Stimulated activated CD4-positive, alpha-beta T cell treated with anti-CD3 and anti-CD28 coated beads, Interleukin-2, amount 100 ng/mL, for 4 hours (primary cell): ENCODE measurements around the gene CDC27.
"Not testable (repeated sequence)": the region's sequence is repeated elsewhere in the genome, so short reads cannot be mapped to it uniquely, and the experiment has no call there.

Experiments used
- DNase-seq: peaks from one replicate; pipeline ENCODE4 v3.0.0-alpha.2; 2020; ENCODE audit warnings: low read depth

Gene CDC27

GRCh38 chr17:47192554-47192953 lies 3.5 kb upstream of the CDC27 start:
- no peak for DNase-seq

DNA sequence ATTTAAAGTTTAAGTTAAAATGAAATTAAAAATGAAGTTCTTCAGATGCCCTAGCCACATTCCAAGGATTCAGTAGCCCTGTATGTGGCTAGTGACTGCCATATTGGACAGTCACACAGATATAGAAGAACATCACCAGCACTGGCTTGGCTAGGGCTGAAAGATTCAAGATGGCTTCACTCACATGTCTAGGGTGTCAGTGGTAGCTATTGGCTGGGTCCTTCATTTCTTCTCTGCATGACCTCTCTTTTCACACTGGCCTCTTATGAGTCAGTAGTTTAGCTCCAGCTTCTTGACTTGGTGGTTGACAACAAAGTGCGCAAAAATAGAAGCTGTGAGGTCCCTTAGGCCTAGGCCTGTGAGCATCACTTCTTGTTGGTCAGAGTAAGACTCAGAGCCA lies 1.7 kb upstream of the CDC27 start:
- DNase-seq, result no peak

DNA sequence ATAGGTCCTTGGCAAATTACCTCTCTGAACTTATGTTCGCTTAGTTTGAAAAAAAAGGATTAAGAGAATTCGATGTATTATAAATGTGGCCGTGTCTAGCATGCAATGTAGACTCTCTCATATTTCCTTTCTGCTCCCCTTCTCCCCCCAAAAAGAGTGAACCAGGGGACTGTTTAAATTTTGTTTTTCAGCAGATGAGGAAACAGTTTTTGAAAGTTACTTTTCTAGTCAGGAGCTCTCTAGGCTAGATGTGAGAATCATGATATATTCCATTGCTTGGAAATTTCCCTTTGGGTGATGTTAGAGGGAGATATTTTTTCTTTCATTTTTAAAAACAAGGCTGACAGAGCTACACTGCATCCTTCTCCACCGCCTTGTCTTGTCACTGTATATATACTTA lies 1.1 kb upstream of the CDC27 start:
- DNase-seq, result no peak

- DNase-seq, result no peak
These were observed 690 bp upstream of the CDC27 start for GRCh38 chr17:47189732-47190237.

DNA sequence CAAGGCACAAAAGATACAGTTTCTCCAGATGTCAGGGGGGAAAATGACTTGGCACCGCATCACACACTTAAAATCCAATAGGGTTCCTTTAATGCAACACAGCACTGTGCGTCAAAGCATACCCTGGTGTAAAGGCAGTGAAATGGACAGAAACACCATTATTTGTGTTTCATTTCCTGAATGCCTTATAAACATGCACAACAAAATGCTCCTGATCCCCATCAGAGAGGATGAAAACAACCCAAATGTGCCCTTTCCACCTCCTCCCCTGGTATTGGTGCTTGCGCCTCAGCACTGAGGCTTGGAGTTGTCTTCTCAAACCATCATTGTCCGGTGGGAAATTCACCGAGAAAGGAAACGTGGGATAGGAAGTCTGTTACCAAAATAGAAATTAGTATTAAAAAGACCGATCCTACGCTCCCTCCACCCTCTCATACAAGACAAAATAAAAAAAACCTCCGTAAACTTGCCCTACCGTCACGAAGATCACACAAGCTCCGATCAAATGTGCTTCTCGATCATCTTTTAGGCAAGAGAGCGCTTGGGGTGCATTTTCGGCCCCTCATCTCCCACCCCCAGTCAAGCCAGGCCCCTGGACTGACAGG lies 722 bp downstream of the CDC27 start:
- no peak for DNase-seq

GRCh38 chr17:47184681-47185080 lies 4.4 kb downstream of the CDC27 start:
- no peak for DNase-seq

- DNase-seq, result not testable (repeated sequence)
These were observed 8.1 kb downstream of the CDC27 start for GRCh38 chr17:47180988-47181387.

- DNase-seq, result no peak
These were observed 8.8 kb downstream of the CDC27 start for GRCh38 chr17:47180337-47180736.

DNA sequence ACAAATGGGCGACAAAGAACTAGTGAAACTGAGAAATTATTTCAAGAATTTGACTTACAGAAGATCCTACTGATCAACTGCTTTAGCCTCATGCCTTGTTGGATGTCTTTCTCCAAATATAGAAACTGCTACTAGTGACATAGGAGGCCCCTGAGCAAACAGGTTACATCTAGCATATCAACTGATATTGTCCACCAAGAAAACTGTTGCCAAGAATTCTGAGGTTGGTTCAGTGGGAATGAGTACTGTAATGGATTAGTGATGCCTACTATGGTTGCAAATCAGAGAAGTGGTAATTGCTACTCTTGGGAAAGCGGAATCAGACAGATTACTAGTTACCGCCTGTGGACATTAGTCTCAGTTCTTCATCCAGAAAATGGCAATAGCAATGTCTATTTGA lies 10.0 kb downstream of the CDC27 start:
- no peak for DNase-seq

DNA sequence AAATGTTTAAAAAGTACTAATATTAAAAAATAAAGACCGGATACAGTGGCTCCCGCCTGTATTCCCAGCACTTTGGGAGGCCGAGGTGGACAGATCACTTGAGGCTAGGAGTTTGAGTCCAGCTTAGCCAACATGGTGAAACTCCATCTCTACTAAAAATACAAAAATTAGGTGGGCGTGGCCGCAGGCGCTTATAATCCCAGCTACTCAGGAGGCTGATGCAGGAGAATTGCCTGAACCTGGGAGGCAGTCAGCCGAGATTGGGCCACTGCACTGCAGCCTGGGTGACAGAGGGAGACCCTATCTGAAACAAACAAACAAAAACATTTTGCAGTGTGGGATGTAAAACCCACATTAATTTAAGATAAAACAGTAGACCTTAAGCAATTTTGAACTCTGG lies 11.8 kb downstream of the CDC27 start:
- DNase-seq, result no peak

GRCh38 chr17:47176389-47176826 lies 12.7 kb downstream of the CDC27 start:
- no peak for DNase-seq

- not testable (repeated sequence) for DNase-seq
These were observed 14.3 kb downstream of the CDC27 start for GRCh38 chr17:47174823-47175222.

GRCh38 chr17:47172696-47173565 lies 16.2 kb downstream of the CDC27 start:
- DNase-seq, result no peak

- DNase-seq, result no peak
These were observed 18.4 kb downstream of the CDC27 start for GRCh38 chr17:47170710-47171109.

DNA sequence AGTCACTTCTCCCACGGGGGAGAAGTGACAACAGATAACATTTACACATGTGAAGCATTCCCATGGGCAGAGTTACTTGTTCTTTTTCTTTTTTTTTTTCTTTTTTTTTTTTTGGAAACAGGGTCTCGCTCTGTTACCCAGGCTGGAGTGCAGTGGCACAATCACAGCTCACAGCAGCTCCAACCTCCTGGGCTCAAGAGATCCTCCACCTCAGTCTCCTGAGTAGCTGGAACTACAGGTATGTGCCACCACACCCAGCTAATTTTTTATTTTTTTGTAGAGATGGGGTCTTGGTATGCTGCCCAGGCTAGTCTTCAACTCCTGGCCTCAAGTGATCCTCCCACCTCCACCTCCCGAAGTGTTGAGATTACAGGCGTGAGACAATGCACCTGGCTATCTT lies 20.2 kb downstream of the CDC27 start:
- not testable (repeated sequence) for DNase-seq

DNA sequence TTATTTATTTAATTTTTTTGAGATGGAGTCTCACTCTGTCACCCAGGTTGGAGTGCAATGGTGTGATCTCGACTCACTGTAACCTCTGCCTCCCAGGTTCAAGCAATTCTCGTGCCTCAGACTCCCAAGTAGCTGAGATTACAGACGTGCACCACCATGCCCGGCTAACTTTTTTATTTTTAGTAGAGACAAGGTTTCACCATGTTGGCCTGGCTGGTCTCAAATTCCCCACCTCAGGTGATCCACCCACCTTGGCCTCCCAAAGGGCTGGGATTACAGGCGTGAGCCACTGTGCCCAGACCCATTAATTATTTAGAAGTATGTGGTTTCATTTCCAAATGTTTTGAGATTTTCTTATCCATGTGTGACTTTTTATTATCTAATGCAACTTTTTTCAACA lies 22.2 kb downstream of the CDC27 start:
- not testable (repeated sequence) for DNase-seq

GRCh38 chr17:47165137-47165536 lies 24.0 kb downstream of the CDC27 start:
- DNase-seq, result no peak

DNA sequence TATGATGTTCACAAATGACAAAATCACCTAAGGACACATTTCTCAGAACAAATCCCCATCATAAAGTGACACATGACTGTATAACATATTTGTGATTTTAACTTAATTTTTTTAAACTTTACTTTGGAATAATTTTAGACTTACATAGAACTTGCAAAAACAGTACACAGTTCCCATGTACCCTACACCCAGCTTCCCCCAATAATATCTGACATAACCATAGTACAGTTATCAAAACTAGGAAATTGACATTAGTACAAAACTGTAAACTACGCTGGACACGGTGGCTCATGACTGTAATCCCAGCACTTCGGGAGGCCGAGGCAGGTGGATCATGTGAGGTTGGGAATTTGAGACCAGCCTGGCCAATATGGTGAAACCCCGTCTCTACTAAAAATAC lies 24.8 kb downstream of the CDC27 start:
- DNase-seq, result no peak

- DNase-seq, result no peak
These were observed 27.0 kb downstream of the CDC27 start for GRCh38 chr17:47162013-47162622.

DNA sequence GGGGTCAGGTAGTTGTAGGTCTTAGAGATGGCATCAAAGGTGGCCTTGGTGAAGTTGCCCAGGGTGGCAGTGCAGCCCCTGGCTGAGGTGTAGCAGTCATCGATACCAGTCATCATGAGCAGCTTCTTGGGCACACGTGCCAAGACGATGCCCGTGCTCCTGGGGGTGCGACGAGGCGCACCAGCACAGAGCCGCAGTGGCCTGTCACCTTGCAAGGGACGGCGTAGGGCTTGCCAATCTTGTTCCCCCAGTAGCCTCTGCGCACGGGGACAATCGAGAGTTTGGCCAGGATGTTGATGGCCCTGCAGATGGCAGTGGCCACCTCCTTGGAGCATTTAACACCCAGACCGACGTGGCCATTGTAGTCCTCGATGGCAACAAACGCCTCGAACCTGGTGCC lies 29.8 kb downstream of the CDC27 start:
- no peak for DNase-seq

DNA sequence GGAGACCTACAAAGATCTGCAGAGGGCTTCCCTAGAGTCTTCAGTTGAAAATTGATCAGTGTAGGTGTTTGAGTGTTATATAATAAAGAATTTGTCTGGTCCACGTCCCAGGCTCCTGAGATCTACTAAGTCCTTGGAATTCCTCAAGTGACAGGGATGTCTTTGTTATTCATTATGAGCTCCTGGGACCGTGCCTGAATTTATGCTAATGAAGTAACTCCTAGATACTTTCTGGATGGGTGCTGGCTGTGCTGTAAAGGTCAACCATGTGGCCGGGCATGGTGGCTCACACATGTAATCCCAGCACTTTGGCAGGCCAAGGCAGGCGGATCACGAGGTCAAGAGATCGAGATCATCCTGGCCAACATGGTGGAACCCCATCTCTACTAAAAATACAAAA lies 43.7 kb downstream of the CDC27 start:
- no peak for DNase-seq

- no peak for DNase-seq
These were observed 53.9 kb downstream of the CDC27 start for GRCh38 chr17:47135235-47135634.

- DNase-seq, result not testable (repeated sequence)
These were observed 54.7 kb downstream of the CDC27 start for GRCh38 chr17:47134354-47134753.
